ENCODE measurements around the gene MS4A10.

- TF ChIP-seq CTCF (IDR thresholded peaks at IDR 0.05 in 8 of 11, conservative IDR thresholded peaks at IDR 0.05 in 3 of 11) (no peak), POLR2A (IDR thresholded peaks at IDR 0.05) (no peak)
These were observed 42.1 kb upstream of the MS4A10 start for GRCh38 chr11:60743058-60743457.

Data from spleen (tissue), 7 donors.